HL-60 (cell line): ENCODE measurements around the gene PLXNA2.

ENCODE experiments used
- CTCF ChIP-seq: IDR thresholded peaks from one replicate; pipeline ENCODE4 v1.5.1; 2011; ENCODE audit warnings: low read length, control low read depth, inconsistent platforms; ENCODE audit not compliant: insufficient read depth
- GABPA ChIP-seq: IDR thresholded peaks from 2 replicates; pipeline ENCODE4 v1.6.1; 2012; ENCODE audit warnings: low read depth
- POLR2AphosphoS5 ChIP-seq: IDR thresholded peaks from 2 replicates; pipeline ENCODE4 v1.6.1; 2012; ENCODE audit warnings: low read depth

GRCh38 chr1:208223136-208223535 lies 21.0 kb downstream of the PLXNA2 start:
- TF ChIP-seq CTCF (no peak), POLR2AphosphoS5 (no peak), GABPA (no peak)
